Activated CD4-positive, alpha-beta T cell treated with anti-CD3 and anti-CD28 coated beads, Interleukin-2, amount 50 U/mL, for 48 hours (primary cell): ENCODE data around the gene EML1.

ENCODE experiments used
- DNase-seq, 2 experiments: peaks; one replicate each; pipeline ENCODE4 v3.0.0-alpha.2; 2020

The EML1 gene

GRCh38 chr14:99907761-99908652 is 114.8 kb downstream of the EML1 start:
- DNase-seq, result no peak

- no peak for DNase-seq
Measured at GRCh38 chr14:99908653-99909250, 115.5 kb downstream of the EML1 start.

- no peak for DNase-seq
Measured at GRCh38 chr14:99909513-99910064, 116.4 kb downstream of the EML1 start.

- DNase-seq, result no peak
Measured at GRCh38 chr14:99910337-99911309, 117.4 kb downstream of the EML1 start.

GRCh38 chr14:99915305-99916090 is 122.3 kb downstream of the EML1 start:
- DNase-seq, result no peak

GRCh38 chr14:99916091-99916383 is 122.8 kb downstream of the EML1 start:
- DNase-seq, result no peak

GRCh38 chr14:99918781-99919180 is 125.6 kb downstream of the EML1 start:
- no peak for DNase-seq

GRCh38 chr14:99921425-99921824 is 128.2 kb downstream of the EML1 start:
- DNase-seq, result no peak

- no peak for DNase-seq
Measured at GRCh38 chr14:99924379-99924778, 131.2 kb downstream of the EML1 start.

GRCh38 chr14:99925471-99925870 is 132.3 kb downstream of the EML1 start:
- no peak for DNase-seq

- no peak for DNase-seq
Measured at GRCh38 chr14:99928963-99929362, 135.8 kb downstream of the EML1 start.

GRCh38 chr14:99929601-99930000 is 136.4 kb downstream of the EML1 start:
- DNase-seq, result no peak

GRCh38 chr14:99930420-99931274 is 137.4 kb downstream of the EML1 start:
- DNase-seq, result peak; percentile 24 to 36

- no peak for DNase-seq
Measured at GRCh38 chr14:99931308-99931707, 138.1 kb downstream of the EML1 start.

GRCh38 chr14:99936056-99936455 is 142.8 kb downstream of the EML1 start:
- no peak for DNase-seq

GRCh38 chr14:99936738-99937474 is 143.7 kb downstream of the EML1 start:
- DNase-seq, result no peak

GRCh38 chr14:99937475-99938244 is 144.4 kb downstream of the EML1 start:
- no peak for DNase-seq

- DNase-seq, result no peak
Measured at GRCh38 chr14:99938376-99938775, 145.2 kb downstream of the EML1 start.

GRCh38 chr14:99938896-99939295 is 145.7 kb downstream of the EML1 start:
- DNase-seq, result no peak

GRCh38 chr14:99939421-99939820 is 146.2 kb downstream of the EML1 start:
- DNase-seq, result no peak
